H7 (cell line): Measurements from ENCODE around the gene SUCO. TPM values are rescaled to one million over a fixed set of nuclear protein-coding genes. Genes with fewer than 3 reads are reported as not detected.

Experiments
- DNase-seq: peaks from one replicate; pipeline ENCODE4 v3.0.0; 2012
- H3K27me3 ChIP-seq: 2 replicates; pipeline ENCODE4 v1.6.0; 2011; ENCODE audit warnings: mild to moderate bottlenecking, low read length; ENCODE audit not compliant: control insufficient read depth, insufficient read depth
- H3K36me3 ChIP-seq: replicated peaks from 2 replicates; pipeline ENCODE4 v1.5.1; 2011; ENCODE audit warnings: low read length; ENCODE audit not compliant: control insufficient read depth, insufficient read depth
- H3K4me3 ChIP-seq: 2 replicates; pipeline ENCODE4 v1.5.1; 2011; ENCODE audit warnings: low read depth, mild to moderate bottlenecking, control low read depth, low read length, moderate library complexity; ENCODE audit not compliant: insufficient read depth
- total RNA-seq: library from RNA; depleted of rRNA; stranded (reverse); fragments of >200 nt; shearing (Covaris generic); gene quantifications from 2 replicates; pipeline ENCODE4 v1.2.3, GENCODE V29; 2014; rRNA removed

Gene SUCO
- total RNA-seq, 1 experiment from 2014 or later, result 32.7 TPM

DNA sequence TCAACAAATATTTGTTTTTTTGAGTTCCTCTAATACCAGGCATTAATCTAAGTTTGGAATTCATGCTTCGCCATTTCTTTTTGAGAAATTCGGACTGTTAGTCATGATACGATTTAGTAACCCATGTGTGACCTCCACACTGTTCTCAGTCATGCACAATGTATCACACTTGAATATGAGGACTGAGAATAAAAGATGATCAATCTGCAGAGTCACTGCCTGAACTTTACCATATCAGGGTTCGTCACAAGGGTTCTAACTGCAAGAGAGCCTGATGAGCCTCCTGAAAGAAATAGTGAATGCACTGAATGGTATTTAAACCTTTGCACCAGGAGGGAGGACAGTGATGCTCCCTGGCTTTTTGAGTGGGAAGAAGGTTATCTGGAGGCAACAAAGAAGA is 115.0 kb downstream of the SUCO start:
- Histone ChIP-seq H3K4me3 (no peak overlapping the region), H3K36me3 (no peaks in the 10 kb centered on the region), H3K27me3 (no peaks in the 10 kb centered on the region)
- DNase-seq, result no peak

DNA sequence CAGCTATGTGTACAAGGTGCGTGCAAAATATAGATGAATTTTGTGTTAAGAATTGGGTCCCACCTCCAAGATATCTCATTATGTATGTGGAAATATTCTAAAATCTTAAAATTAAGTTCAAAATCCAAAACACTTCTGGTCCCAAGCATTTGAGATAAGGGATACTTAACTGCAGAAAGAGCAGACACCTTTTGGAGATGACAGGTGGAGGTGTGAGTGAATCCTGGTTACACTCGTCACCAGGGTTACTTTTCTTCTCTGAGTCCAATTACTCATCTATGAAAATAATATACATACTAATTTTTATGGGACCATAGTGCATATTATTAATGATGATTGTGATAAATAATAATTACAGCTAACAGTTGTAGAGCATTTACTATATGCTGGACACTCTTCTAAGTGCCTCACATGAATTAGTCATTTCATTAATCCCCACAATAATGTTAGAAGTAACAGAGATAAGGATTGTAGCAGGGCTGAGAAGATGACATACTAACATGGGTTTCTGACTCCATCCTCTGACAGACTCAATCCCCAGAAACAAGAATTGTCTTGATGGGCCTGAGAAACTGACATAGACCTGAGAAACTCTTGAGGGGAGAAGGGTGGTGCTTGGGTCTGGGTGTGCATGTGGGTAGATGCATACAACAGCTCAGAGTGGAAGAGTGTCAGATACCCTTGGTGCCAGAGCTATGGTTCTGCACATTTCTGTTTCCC is 117.7 kb downstream of the SUCO start:
- Histone ChIP-seq H3K27me3 (no peaks in the 10 kb centered on the region), H3K4me3 (no peak overlapping the region), H3K36me3 (no peaks in the 10 kb centered on the region)
- DNase-seq, result no peak

DNA sequence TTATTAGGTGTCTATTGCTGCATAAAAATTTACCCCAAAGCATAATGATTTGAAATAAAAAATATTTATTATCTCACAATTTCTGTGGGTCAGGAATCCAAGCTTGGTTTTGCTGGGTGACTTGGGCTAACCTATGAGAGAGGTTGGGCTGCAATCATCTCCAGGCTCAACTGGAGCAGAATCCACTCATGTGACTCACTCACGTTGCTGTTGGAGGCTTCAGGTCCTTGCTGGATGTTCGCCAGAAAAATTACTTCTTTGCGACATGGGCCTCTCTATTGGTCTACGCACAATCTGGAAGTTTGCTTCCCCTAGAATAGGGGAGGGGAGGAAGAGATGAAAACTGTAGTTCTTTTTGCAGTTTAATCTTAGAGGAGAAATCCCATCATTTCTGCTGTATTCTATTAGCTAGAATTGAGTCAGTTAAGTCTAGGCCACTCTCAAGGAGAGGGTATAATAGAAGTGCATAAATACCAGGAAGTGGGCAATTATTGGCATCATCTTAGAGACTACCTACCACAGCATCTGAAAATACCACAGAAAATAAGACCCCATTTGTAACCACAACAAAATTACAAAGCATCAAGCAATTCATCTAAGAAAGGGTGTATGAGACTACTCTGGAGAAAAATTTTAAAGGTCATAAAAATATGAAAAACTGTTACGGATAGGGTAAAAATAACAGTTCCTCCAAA is 120.2 kb downstream of the SUCO start:
- H3K27me3 ChIP-seq, result no peaks in the 10 kb centered on the region
- H3K4me3 ChIP-seq, result no peak overlapping the region
- DNase-seq, result no peak
- no peaks in the 10 kb centered on the region for H3K36me3 ChIP-seq

DNA sequence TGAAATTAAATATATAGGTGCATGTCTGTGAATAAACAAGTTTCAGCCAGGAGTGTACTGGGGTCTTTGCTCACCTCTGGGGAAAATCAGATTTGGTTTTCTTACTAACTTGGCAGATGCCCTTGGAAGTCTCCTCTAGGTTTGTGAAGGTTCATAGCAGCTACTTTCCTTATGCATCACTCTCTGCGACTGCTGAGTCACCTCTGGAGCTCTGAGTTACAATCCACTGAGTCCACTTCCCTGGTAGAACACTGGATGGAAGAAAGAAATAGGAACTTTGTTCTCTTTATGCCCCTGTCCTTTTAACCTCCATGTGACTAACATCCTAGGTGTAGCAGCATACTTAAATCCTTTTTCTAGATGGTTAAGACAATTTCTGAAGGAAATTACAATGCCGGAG is 121.6 kb downstream of the SUCO start:
- Histone ChIP-seq H3K27me3 (no peaks in the 10 kb centered on the region), H3K36me3 (no peaks in the 10 kb centered on the region), H3K4me3 (no peak overlapping the region)
- DNase-seq, result no peak

DNA sequence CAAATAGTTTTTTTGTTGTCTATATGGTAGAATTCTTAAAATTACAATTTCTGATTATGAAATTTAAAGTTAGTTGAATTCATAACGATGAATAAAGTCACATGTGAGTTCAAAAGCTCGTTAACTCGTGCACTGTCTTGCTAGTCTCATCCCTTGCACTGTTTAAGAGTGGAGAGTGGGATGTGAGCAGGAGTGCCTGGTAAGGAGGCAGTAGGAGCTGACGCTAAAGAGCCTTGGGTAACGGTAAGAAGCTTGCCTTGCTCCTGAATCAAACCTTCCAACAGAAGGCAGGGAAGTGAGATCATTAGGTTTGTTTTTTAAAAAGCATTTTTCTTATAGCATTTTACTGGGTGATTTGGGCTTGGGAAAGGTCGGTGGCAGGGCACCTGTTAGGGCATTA is 123.6 kb downstream of the SUCO start:
- DNase-seq, result no peak
- Histone ChIP-seq H3K27me3 (no peaks in the 10 kb centered on the region), H3K36me3 (no peaks in the 10 kb centered on the region), H3K4me3 (no peak overlapping the region)

GRCh38 chr1:172657586-172657985 is 124.6 kb downstream of the SUCO start:
- Histone ChIP-seq H3K36me3 (no peaks in the 10 kb centered on the region), H3K27me3 (no peaks in the 10 kb centered on the region), H3K4me3 (no peak overlapping the region)
- DNase-seq, result no peak

DNA sequence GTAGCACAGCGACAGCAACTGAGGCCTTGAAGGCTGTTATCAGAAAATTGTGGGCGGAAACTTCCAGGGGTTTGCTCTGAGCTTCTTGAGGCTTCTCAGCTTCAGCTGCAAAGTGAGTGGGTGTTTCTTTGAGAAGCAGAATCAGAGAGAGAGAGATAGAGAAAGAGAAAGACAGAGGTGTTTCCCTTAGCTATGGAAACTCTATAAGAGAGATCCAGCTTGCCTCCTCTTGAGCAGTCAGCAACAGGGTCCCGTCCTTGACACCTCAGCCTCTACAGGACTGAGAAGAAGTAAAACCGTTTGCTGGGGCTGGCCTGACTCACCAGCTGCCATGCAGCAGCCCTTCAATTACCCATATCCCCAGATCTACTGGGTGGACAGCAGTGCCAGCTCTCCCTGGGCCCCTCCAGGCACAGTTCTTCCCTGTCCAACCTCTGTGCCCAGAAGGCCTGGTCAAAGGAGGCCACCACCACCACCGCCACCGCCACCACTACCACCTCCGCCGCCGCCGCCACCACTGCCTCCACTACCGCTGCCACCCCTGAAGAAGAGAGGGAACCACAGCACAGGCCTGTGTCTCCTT is 126.0 kb downstream of the SUCO start, which contains the start of gene FASLG:
TSS of gene FASLG (plus strand) at position 233 of the 583 bp plus-strand sequence. CDS start at position 332, 99 bp downstream.
- no peaks in the 10 kb centered on the region for H3K27me3 ChIP-seq
- no peak within 1 kb of the TSS for H3K4me3 ChIP-seq
- no peaks in the 10 kb centered on the region for H3K36me3 ChIP-seq
- no peak for DNase-seq

- H3K27me3 ChIP-seq, result no peaks in the 10 kb centered on the region
- H3K36me3 ChIP-seq, result no peaks in the 10 kb centered on the region
- H3K4me3 ChIP-seq, result no peak overlapping the region
- DNase-seq, result no peak
Measured at GRCh38 chr1:172661107-172661506, 128.2 kb downstream of the SUCO start.

Other genes with a start within 250 kb of the SUCO start
- gene C1orf105, start 112.5 kb upstream of the SUCO start, total RNA-seq, result not detected in 2 replicates
- gene PIGC, start 89.1 kb upstream of the SUCO start, total RNA-seq, result 25.5 and 27.3 TPM in 2 replicates
- gene FASLG, start 126.0 kb downstream of the SUCO start, total RNA-seq, result not detected in 2 replicates